ENCODE measurements around the gene PCDH9. TPM values are rescaled to one million over a fixed set of nuclear protein-coding genes. Genes with fewer than 3 reads are reported as not detected.

PCDH9 gene
- total RNA-seq, 1 donor from 2014 or later = 20.2 TPM

- H3K27me3 Mint-ChIP-seq = no peaks in the 10 kb centered on the region
- TF ChIP-seq, protein P1, sequence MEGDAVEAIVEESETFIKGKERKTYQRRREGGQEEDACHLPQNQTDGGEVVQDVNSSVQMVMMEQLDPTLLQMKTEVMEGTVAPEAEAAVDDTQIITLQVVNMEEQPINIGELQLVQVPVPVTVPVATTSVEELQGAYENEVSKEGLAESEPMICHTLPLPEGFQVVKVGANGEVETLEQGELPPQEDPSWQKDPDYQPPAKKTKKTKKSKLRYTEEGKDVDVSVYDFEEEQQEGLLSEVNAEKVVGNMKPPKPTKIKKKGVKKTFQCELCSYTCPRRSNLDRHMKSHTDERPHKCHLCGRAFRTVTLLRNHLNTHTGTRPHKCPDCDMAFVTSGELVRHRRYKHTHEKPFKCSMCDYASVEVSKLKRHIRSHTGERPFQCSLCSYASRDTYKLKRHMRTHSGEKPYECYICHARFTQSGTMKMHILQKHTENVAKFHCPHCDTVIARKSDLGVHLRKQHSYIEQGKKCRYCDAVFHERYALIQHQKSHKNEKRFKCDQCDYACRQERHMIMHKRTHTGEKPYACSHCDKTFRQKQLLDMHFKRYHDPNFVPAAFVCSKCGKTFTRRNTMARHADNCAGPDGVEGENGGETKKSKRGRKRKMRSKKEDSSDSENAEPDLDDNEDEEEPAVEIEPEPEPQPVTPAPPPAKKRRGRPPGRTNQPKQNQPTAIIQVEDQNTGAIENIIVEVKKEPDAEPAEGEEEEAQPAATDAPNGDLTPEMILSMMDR (conservative IDR thresholded peaks at IDR 0.05) = no peak
- H3K4me3 Mint-ChIP-seq = no peak overlapping the region
- no peaks in the 10 kb centered on the region for H3K4me1 Mint-ChIP-seq (ENCODE audit: unreplicated experiment)
- H3K36me3 Mint-ChIP-seq = no peaks in the 10 kb centered on the region
- no peak for DNase-seq (ENCODE audit: extremely low spot score, unreplicated experiment)
- H3K27ac Mint-ChIP-seq = no peak overlapping the region
- no peaks in the 10 kb centered on the region for H3K9me3 Mint-ChIP-seq
Measured at GRCh38 chr13:67155898-67156722, 74.0 kb downstream of the PCDH9 start.

DNA sequence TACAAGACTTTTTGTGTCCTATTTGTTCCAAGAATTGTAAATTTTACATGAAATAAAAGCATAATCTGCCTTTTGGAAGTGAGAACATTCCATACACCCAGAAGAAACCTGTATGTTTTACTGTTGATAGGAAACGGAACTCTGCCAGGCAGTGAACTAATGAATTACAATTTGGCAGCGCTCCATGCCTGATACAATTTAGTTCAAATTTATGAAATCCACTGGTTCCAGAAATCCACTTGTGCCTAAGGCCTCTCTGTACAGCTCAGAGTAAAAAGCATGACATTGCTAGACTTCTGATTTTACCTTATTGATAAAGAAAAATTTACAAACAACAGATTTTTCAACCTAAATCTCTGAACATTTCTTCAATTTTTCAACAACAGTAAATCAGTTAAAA lies 78.1 kb downstream of the PCDH9 start:
- no peaks in the 10 kb centered on the region for H3K36me3 Mint-ChIP-seq
- DNase-seq (ENCODE audit: extremely low spot score, unreplicated experiment) = no peak
- H3K27me3 Mint-ChIP-seq = no peaks in the 10 kb centered on the region
- H3K9me3 Mint-ChIP-seq = no peaks in the 10 kb centered on the region
- TF ChIP-seq, protein P1 (conservative IDR thresholded peaks at IDR 0.05) = no peak
- H3K27ac Mint-ChIP-seq = no peak overlapping the region
- H3K4me3 Mint-ChIP-seq = no peak overlapping the region
- peaks cover 14% of the 10 kb centered on the region for H3K4me1 Mint-ChIP-seq (ENCODE audit: unreplicated experiment)

DNA sequence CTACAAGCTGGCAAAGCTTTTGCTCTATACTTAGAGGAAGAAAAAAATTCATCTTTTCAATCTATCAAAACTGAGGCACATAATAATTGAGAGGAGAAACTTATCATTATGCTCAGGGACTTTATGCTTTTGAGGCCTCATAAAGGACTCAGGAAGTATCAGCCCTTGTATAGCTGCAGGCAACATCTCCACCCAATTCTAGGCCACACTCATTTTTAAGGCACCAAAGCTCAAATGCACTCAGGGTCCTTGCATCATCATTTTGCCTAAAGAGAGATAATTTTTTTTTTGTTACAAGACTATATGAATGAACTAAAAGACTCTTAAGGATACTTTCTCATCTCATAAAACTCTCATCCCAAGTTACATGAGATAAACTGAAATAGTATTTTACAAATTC lies 78.5 kb downstream of the PCDH9 start:
- no peaks in the 10 kb centered on the region for H3K36me3 Mint-ChIP-seq
- TF ChIP-seq, protein P1 (conservative IDR thresholded peaks at IDR 0.05) = no peak
- H3K27me3 Mint-ChIP-seq = no peaks in the 10 kb centered on the region
- no peak overlapping the region for H3K4me3 Mint-ChIP-seq
- no peak overlapping the region for H3K27ac Mint-ChIP-seq
- H3K4me1 Mint-ChIP-seq (ENCODE audit: unreplicated experiment) = peaks cover 18% of the 10 kb centered on the region
- no peaks in the 10 kb centered on the region for H3K9me3 Mint-ChIP-seq
- no peak for DNase-seq (ENCODE audit: extremely low spot score, unreplicated experiment)

- Mint-ChIP-seq H3K4me3 (no peak overlapping the region), H3K4me1 (ENCODE audit: unreplicated experiment) (peaks cover 22% of the 10 kb centered on the region), H3K27ac (no peak overlapping the region), H3K9me3 (no peaks in the 10 kb centered on the region), H3K36me3 (no peaks in the 10 kb centered on the region), H3K27me3 (no peaks in the 10 kb centered on the region)
- DNase-seq (ENCODE audit: extremely low spot score, unreplicated experiment) = no peak
- TF ChIP-seq, protein P1 (conservative IDR thresholded peaks at IDR 0.05) = no peak
Measured at GRCh38 chr13:67150608-67151007, 79.5 kb downstream of the PCDH9 start.

- Mint-ChIP-seq H3K36me3 (no peaks in the 10 kb centered on the region), H3K4me3 (peak overlapping the region; percentile 16), H3K4me1 (ENCODE audit: unreplicated experiment) (peaks cover 26% of the 10 kb centered on the region), H3K27ac (peak overlapping the region; percentile 18), H3K9me3 (no peaks in the 10 kb centered on the region), H3K27me3 (no peaks in the 10 kb centered on the region)
- TF ChIP-seq, protein P1 (conservative IDR thresholded peaks at IDR 0.05) = no peak
- no peak for DNase-seq (ENCODE audit: extremely low spot score, unreplicated experiment)
Measured at GRCh38 chr13:67148161-67148571, 82.0 kb downstream of the PCDH9 start.

Data from type B pancreatic cell (in vitro differentiated cells).